Mononuclear cell (primary cell): ENCODE data around the gene CCND3. TPM values are rescaled to one million over a fixed set of nuclear protein-coding genes. Genes with fewer than 3 reads are reported as not detected.
"Not testable (repeated sequence)": the region's sequence is repeated elsewhere in the genome, so short reads cannot be mapped to it uniquely, and the experiment has no call there.

Experiments used
- H3K27me3 ChIP-seq: 2 replicates; pipeline ENCODE4 v1.6.0; 2011; ENCODE audit warnings: low read length, control low read depth; ENCODE audit not compliant: insufficient read depth
- H3K4me1 ChIP-seq: 2 replicates; pipeline ENCODE4 v1.5.1; 2011; ENCODE audit warnings: mild to moderate bottlenecking, low read length, control low read depth; ENCODE audit not compliant: insufficient read depth
- H3K4me3 ChIP-seq: 2 replicates; pipeline ENCODE4 v1.5.1; 2011; ENCODE audit warnings: mild to moderate bottlenecking, low read length, moderate library complexity
- H3K9me3 ChIP-seq: 2 replicates; pipeline ENCODE4 v1.5.1; 2011; ENCODE audit warnings: low read depth, mild to moderate bottlenecking, control low read depth, low read length
- total RNA-seq: library from RNA; depleted of rRNA; stranded (reverse); fragments of >200 nt; gene quantifications from one replicate; pipeline ENCODE4 v1.2.3, GENCODE V29; 2012

Gene CCND3
- total RNA-seq, 1 donor = 219 TPM

GRCh38 chr6:41963371-41963770, 21.8 kb upstream of the CCND3 start:
- no peaks in the 10 kb centered on the region for H3K9me3 ChIP-seq
- no peak overlapping the region for H3K4me3 ChIP-seq
- H3K4me1 ChIP-seq = peaks cover 39% of the 10 kb centered on the region
- no peaks in the 10 kb centered on the region for H3K27me3 ChIP-seq

- Histone ChIP-seq H3K9me3 (no peaks in the 10 kb centered on the region), H3K4me1 (peaks cover 26% of the 10 kb centered on the region), H3K27me3 (no peaks in the 10 kb centered on the region), H3K4me3 (no peak overlapping the region)
Measured at GRCh38 chr6:41960028-41960427, 18.4 kb upstream of the CCND3 start.

GRCh38 chr6:41958022-41958856, 16.6 kb upstream of the CCND3 start:
- Histone ChIP-seq H3K27me3 (no peaks in the 10 kb centered on the region), H3K4me1 (peaks cover 17% of the 10 kb centered on the region), H3K9me3 (no peaks in the 10 kb centered on the region), H3K4me3 (no peak overlapping the region)

- peaks cover 20% of the 10 kb centered on the region for H3K4me1 ChIP-seq
- H3K27me3 ChIP-seq = no peaks in the 10 kb centered on the region
- H3K4me3 ChIP-seq = no peak overlapping the region
- no peaks in the 10 kb centered on the region for H3K9me3 ChIP-seq
Measured at GRCh38 chr6:41957117-41957516, 15.5 kb upstream of the CCND3 start.

- Histone ChIP-seq H3K4me1 (peaks cover 15% of the 10 kb centered on the region), H3K27me3 (no peaks in the 10 kb centered on the region), H3K4me3 (no peak overlapping the region)
Measured at GRCh38 chr6:41955412-41955811, 13.8 kb upstream of the CCND3 start.

GRCh38 chr6:41954668-41955067, 13.1 kb upstream of the CCND3 start:
- no peak overlapping the region for H3K4me3 ChIP-seq
- no peaks in the 10 kb centered on the region for H3K9me3 ChIP-seq
- peaks cover 17% of the 10 kb centered on the region for H3K4me1 ChIP-seq
- no peaks in the 10 kb centered on the region for H3K27me3 ChIP-seq

More at GRCh38 chr6:41955412-41955811, 13.8 kb upstream of the CCND3 start:
- H3K9me3 ChIP-seq = no peaks in the 10 kb centered on the region

- no peaks in the 10 kb centered on the region for H3K9me3 ChIP-seq
- H3K4me1 ChIP-seq = peaks cover 32% of the 10 kb centered on the region
- H3K27me3 ChIP-seq = no peaks in the 10 kb centered on the region
- no peak overlapping the region for H3K4me3 ChIP-seq
Measured at GRCh38 chr6:41947581-41948220, 6.1 kb upstream of the CCND3 start.

GRCh38 chr6:41943456-41943855, 1.8 kb upstream of the CCND3 start:
- H3K27me3 ChIP-seq = no peaks in the 10 kb centered on the region
- peaks cover 54% of the 10 kb centered on the region for H3K4me1 ChIP-seq
- no peak overlapping the region for H3K4me3 ChIP-seq
- H3K9me3 ChIP-seq = no peaks in the 10 kb centered on the region

- H3K4me1 ChIP-seq = peaks cover 59% of the 10 kb centered on the region
- not testable (repeated sequence) for H3K9me3 ChIP-seq, H3K27me3 ChIP-seq, H3K4me3 ChIP-seq
Measured at GRCh38 chr6:41942882-41943281, 1.3 kb upstream of the CCND3 start.

- Histone ChIP-seq H3K27me3 (no peaks in the 10 kb centered on the region), H3K9me3 (no peaks in the 10 kb centered on the region), H3K4me1 (peaks cover 63% of the 10 kb centered on the region), H3K4me3 (peak overlapping the region; percentile 92)
Measured at GRCh38 chr6:41942067-41942851, 651 bp upstream of the CCND3 start.

- peaks cover 78% of the 10 kb centered on the region for H3K4me1 ChIP-seq
- H3K27me3 ChIP-seq = no peaks in the 10 kb centered on the region
- H3K9me3 ChIP-seq = no peaks in the 10 kb centered on the region
- H3K4me3 ChIP-seq = peak overlapping the region; percentile 92
Measured at GRCh38 chr6:41940759-41941279, 789 bp downstream of the CCND3 start.

GRCh38 chr6:41939848-41940758, 1.5 kb downstream of the CCND3 start:
- no peaks in the 10 kb centered on the region for H3K9me3 ChIP-seq
- peak overlapping the region; percentile 92 for H3K4me3 ChIP-seq
- peaks cover 80% of the 10 kb centered on the region for H3K4me1 ChIP-seq
- H3K27me3 ChIP-seq = no peaks in the 10 kb centered on the region

- H3K4me3 ChIP-seq = peak overlapping the region; percentile 92
- H3K4me1 ChIP-seq = peaks cover 82% of the 10 kb centered on the region
- no peaks in the 10 kb centered on the region for H3K9me3 ChIP-seq
- no peaks in the 10 kb centered on the region for H3K27me3 ChIP-seq
Measured at GRCh38 chr6:41939176-41939847, 2.3 kb downstream of the CCND3 start.
